Body of pancreas (tissue), 4 donors: ENCODE measurements around the gene SEC22C. TPM values are rescaled to one million over a fixed set of nuclear protein-coding genes. Genes with fewer than 3 reads are reported as not detected.
A peak's percentile ranks its signal among the peaks of the same experiment; 100 is the strongest.

Experiments used
- ATAC-seq: fragments of 150-250 bp; one replicate; pipeline ENCODE4 v1.9.1; 2016
- DNase-seq, 4 donors: peaks; one replicate each; pipeline ENCODE4 v3.0.0-alpha.2; 2019
- H3K27ac ChIP-seq, 4 donors: fragments of 200-600 bp; sonication (generic); 1 replicate in 3 of 4; 2 replicates in 1 of 4; pipeline versions ENCODE4 v1.5.1 to v1.6.1; 2016 to 2019; ENCODE audit warnings: mild to moderate bottlenecking in 1 of 4, mixed read lengths in 1 of 4, moderate library complexity in 1 of 4
- H3K27me3 ChIP-seq, 2 donors: fragments of 200-600 bp; sonication (generic); one replicate each; pipeline ENCODE4 v1.6.0; 2016; ENCODE audit warnings: mild to moderate bottlenecking in 1 of 2
- H3K36me3 ChIP-seq, 2 donors: fragments of 200-600 bp; sonication (generic); replicated peaks in 1 of 2; 2 replicates each; pipeline ENCODE4 v1.5.1; 2016; ENCODE audit warnings: low read depth in 2 of 2; ENCODE audit not compliant: insufficient read depth in 1 of 2
- H3K4me1 ChIP-seq: fragments of 200-600 bp; sonication (generic); one replicate; pipeline ENCODE4 v1.6.0; 2016
- H3K4me3 ChIP-seq, 2 donors: fragments of 200-600 bp; sonication (generic); 1 replicate in 1 of 2; 2 replicates in 1 of 2; pipeline ENCODE4 v1.5.1; 2016 to 2019
- H3K9me3 ChIP-seq, 3 donors: fragments of 200-600 bp; sonication (generic); 1 replicate in 2 of 3; 2 replicates in 1 of 3; pipeline ENCODE4 v1.5.1; 2016
- POLR2A ChIP-seq, 3 donors: fragments of 450-650 bp; IDR thresholded peaks; one replicate each; pipeline ENCODE4 v1.6.1; 2016; ENCODE audit warnings: antibody characterized with exemption in 3 of 3, mild to moderate bottlenecking in 2 of 3
- WGBS, 2 donors: methylation state at CpG; one replicate each; pipeline ENCODE4 v1.1.5; 2017; 5-methylcytosine and 5-hydroxymethylcytosine counted together
- intact Hi-C: fragments of 100-400 bp; cut with DNase I; formaldehyde crosslinking; loops from one replicate; pipeline ENCODE4 v1.15.1; 2023
- total RNA-seq, 2 donors: library from RNA; depleted of rRNA; stranded (reverse); fragments of >200 nt; gene quantifications; one replicate each; pipeline ENCODE4 v1.1.0, GENCODE V29; 2016
- TF ChIP-seq, protein P1 (sequence below), 7 experiments: fragments of 450-650 bp in 4 of 7; fragments of 200-600 bp in 3 of 7; sonication (generic) in 3 of 7; IDR thresholded peaks; one replicate each; pipeline ENCODE4 v1.5.1; 2016 to 2019; ENCODE audit warnings: antibody characterized with exemption in 7 of 7

Gene SEC22C
- total RNA-seq, 2 donors from 2014 or later: 23.1 to 30.9 TPM

DNA sequence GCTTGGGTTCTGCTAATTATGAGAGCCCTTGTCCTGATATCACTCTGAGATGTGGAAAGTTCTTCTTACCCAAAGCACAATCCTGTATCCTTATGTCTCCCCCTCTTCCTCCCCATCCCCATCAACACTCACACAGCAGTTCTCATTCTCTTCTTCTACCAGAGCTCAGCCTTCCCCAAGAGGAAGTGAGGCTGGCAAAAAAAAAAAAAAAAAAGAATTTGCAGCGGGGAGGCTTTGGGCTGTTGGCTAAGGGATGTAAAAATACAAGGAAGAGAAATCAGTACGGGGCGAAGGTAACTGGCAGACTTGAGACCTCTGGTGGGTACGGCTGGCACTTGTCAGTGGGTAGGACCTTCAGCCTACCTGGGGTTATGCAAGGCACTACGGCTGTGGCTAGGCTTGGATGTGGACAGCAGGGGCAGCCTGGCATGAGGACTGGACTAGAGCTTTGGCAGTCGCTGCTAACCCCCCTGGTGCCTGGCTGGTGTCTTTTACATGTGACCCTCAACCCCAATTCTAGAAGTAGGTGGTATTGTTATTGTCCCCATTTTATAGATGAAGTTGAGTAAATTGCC, 73.9 kb downstream of the SEC22C start:
- intact Hi-C loops: no loop called here
- Histone ChIP-seq H3K27me3 (no peaks in the 10 kb centered on the region), H3K4me1 (peaks cover 13% of the 10 kb centered on the region), H3K4me3 (no peak overlapping the region), H3K36me3 (no peaks in the 10 kb centered on the region), H3K27ac (no peak overlapping the region), H3K9me3 (no peaks in the 10 kb centered on the region)
- peak in 1 of 4 donors; percentile 27 for DNase-seq
- ATAC-seq: peak; percentile 37
- 43 to 49% methylated on average over 6 of the region's 6 CpGs for WGBS, 2 donors
- no peak for TF ChIP-seq POLR2A (IDR thresholded peaks at IDR 0.05)
- TF ChIP-seq, protein P1, sequence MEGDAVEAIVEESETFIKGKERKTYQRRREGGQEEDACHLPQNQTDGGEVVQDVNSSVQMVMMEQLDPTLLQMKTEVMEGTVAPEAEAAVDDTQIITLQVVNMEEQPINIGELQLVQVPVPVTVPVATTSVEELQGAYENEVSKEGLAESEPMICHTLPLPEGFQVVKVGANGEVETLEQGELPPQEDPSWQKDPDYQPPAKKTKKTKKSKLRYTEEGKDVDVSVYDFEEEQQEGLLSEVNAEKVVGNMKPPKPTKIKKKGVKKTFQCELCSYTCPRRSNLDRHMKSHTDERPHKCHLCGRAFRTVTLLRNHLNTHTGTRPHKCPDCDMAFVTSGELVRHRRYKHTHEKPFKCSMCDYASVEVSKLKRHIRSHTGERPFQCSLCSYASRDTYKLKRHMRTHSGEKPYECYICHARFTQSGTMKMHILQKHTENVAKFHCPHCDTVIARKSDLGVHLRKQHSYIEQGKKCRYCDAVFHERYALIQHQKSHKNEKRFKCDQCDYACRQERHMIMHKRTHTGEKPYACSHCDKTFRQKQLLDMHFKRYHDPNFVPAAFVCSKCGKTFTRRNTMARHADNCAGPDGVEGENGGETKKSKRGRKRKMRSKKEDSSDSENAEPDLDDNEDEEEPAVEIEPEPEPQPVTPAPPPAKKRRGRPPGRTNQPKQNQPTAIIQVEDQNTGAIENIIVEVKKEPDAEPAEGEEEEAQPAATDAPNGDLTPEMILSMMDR (IDR thresholded peaks at IDR 0.05): no peak

DNA sequence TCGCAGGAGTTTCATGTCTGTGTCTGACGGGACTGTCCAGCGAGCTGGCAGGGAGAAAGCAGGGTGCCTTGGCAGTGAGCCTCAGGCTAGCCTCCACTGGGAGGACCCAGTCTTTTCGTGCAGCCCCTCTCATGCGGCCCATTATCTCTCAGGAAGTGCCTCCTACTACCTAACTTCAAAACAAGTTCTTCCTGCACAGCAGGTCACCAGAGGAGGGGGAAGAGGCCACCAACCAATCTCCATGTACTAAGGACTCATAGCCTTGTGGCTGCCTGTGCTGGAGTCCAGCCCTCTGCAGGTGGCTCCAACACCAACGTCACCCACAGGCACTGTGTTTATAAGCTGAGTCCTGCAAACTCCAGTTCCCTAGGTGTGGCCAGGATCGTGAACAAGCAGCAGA, 74.5 kb downstream of the SEC22C start:
- WGBS, 2 donors: 17 to 35% methylated on average over 7 of the region's 7 CpGs
- ATAC-seq: peak; percentile 27

DNA sequence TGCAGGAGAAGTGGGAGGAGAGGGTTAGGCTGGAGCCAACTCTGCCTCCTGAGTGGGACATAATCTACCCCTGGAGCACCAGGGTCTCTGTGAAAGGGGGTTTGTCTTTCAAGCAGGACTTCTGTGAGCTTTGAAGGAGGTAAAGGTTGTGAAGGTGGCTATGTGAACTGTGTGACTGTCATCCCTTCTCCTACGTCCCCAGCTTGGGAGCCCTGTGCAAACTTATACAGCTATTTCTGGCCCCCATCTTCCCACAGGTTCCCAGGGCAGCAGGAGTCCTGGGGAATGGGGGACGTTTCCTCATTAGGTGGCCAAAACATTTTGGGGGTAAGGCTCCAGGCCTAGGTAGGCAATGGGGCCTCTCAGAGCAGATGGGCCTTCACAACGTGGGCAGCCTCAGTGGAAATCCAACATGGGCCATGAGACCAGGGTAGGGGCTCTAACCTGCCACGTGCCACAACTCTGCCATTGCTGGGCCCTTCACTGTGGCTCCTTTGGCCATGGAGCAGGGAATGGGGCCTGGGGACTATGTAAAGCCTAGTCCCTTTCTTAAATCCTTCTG, 75.8 kb downstream of the SEC22C start:
- intact Hi-C loops: no loop called here
- ATAC-seq: no peak
- no peaks in the 10 kb centered on the region for H3K9me3 ChIP-seq
- peak in 3 of 4 donors; percentile 2 to 7 (median 6) for DNase-seq
- H3K4me1 ChIP-seq: peaks cover 31% of the 10 kb centered on the region
- no peak overlapping the region for H3K27ac ChIP-seq
- H3K36me3 ChIP-seq: no peaks in the 10 kb centered on the region
- TF ChIP-seq POLR2A (IDR thresholded peaks at IDR 0.05): no peak
- TF ChIP-seq, protein P1 (IDR thresholded peaks at IDR 0.05): no peak
- 78 to 94% methylated on average over 3 to 4 of the region's 4 CpGs for WGBS, 2 donors
- H3K4me3 ChIP-seq: no peak overlapping the region
- H3K27me3 ChIP-seq: peaks cover 0 to 2% of the 10 kb centered on the region in 2 donors

More for the DNA sequence above, 74.5 kb downstream of the SEC22C start:
- Histone ChIP-seq H3K27ac (no peak overlapping the region), H3K9me3 (no peaks in the 10 kb centered on the region), H3K36me3 (no peaks in the 10 kb centered on the region), H3K4me3 (no peak overlapping the region), H3K27me3 (no peaks in the 10 kb centered on the region), H3K4me1 (peaks cover 19% of the 10 kb centered on the region)
- intact Hi-C loops: no loop called here
- no peak for TF ChIP-seq POLR2A (IDR thresholded peaks at IDR 0.05)
- TF ChIP-seq, protein P1 (IDR thresholded peaks at IDR 0.05): peak in 1 of 7 experiments; percentile 8
- peak in 3 of 4 donors; percentile 49 to 72 (median 63) for DNase-seq

DNA sequence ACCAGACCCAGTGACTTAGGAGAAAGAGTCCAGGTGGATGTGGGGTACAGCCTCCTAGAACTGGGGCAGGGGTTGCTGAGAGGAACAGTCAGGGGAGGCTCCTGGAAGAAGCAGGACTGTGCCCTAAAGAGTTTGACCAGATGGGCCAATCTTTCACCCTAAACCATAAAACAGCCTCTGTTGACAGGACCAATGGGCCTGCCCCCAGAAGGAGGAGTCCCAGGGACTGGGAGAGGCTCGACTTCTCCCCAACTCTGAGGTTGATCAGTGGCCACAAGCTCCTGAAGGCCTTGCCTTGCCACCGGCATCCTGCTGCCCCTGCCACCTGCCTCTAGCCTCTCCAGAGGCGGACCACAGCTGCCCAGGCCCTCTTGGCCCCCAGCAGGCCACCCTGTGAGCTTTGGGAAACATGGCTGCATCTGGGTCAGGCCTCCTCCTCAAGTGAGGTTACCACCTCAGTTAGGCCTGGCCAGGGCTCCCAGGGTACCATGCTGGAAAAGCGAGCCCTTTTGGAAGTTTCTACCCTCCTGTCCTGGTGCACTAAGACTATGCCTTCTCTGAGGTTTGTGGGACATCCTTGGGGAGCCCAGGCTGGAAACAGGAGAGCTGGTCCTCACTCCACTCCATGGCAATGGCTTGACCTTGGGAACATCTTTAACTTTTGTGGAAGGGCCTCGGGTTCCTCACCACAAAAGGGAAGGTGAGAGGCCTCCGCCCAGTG, 76.5 kb downstream of the SEC22C start:
- ATAC-seq (no peak), DNase-seq (peak in 3 of 4 donors; percentile 2 to 8 (median 6))
- intact Hi-C loops: no loop called here
- Histone ChIP-seq H3K36me3 (no peaks in the 10 kb centered on the region), H3K4me3 (no peak overlapping the region), H3K27ac (no peak overlapping the region), H3K4me1 (peaks cover 31% of the 10 kb centered on the region), H3K9me3 (no peaks in the 10 kb centered on the region), H3K27me3 (peaks cover 0 to 4% of the 10 kb centered on the region in 2 donors)
- no peak for TF ChIP-seq POLR2A (IDR thresholded peaks at IDR 0.05)
- TF ChIP-seq, protein P1 (IDR thresholded peaks at IDR 0.05): no peak
- 89 to 91% methylated on average over 3 to 6 of the region's 6 CpGs for WGBS, 2 donors
